Smooth muscle cell of the pulmonary artery (primary cell): ENCODE results near the gene JADE3. TPM values are rescaled to one million over a fixed set of nuclear protein-coding genes. Genes with fewer than 3 reads are reported as not detected.

Experiments used
- total RNA-seq: library from RNA; depleted of rRNA; stranded (reverse); fragments of >200 nt; gene quantifications from 2 replicates; pipeline ENCODE4 v1.2.3, GENCODE V29; 2014

The JADE3 gene
- 6.4 and 7.2 TPM in 2 replicates for total RNA-seq

DNA sequence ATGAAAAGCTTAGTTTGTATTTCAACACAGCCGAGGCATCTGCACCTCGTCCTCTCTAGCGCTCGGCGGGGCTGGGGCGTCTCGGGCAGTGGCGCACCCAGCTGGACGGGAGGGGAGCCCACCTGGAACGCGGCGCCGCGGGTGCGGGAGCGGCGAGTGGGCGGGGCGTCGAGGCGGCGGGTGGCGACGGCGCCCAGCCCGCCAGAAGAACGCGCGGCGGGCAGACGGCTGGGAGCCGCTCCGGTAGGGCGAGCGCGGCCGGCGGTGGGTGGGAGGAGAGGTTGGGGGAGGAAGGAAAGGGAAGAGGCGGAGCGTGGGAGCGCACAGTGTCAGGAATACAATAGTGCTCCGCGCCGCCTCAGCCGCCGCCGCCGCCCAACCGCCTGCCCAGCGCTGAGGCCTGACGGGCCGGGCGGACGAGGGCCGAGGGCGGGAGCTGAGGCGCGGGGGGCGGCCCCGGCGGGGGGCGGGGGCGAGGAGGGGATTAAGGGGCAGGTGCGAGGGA, at the start of gene JADE3:
Gene JADE3, plus strand, starts transcription at position 324 of the 505 bp plus-strand sequence. CDS start 72,474 bp downstream, outside the sequence.

DNA sequence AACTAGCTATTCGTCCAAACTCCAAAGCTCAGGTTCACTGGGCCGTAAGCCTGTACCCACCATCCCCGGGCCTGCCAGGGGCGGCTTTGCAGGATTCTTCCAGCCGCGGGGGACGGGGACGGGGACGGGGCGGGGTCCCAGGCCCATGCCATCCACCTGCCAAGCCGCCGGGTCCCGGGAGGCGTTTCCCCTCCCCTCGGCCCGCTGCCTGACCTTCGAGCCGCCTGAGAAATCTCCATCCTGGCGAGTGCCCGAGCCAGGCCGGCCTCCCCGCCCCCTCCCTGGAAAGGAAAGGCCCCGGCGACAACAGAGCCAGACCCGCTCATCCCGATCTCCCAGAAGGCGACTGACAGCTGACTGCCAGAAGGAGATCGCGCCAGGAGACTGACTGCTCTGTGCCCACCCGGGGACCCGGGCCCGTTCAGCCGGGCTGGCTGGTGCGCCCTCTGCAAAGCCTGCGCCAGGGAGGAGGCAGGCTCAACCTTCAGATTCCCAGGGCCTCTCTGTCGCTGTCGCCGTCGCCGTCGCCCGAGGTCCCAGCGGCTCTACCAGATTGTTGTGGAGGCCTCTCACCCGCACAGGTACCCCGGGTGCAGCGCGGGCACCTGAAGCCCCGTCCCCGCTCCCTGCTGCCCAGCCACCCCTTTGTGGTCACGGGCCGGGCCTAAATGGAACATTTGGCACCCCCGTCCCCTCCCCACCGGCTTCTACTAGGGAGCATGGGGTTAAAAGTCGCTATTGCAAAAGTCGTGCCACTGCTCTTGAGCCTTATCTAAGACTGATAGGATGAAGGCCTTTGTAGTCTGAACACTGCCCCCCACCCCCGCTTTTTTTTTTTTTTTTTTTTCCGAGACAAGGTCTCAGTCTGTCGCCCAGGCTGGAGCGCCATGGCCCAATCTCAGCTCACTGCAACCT, 166.2 kb downstream of the JADE3 start, which contains the start of gene RGN:
Gene RGN, plus strand, starts transcription at position 315 of the 915 bp plus-strand sequence. CDS start 2,702 bp downstream, outside the sequence.

Other genes with a start within 250 kb of the JADE3 start
- gene SLC9A7, start 153.3 kb upstream of the JADE3 start, total RNA-seq: 55.5 and 119 TPM in 2 replicates
- 14.2 and 17.3 TPM in 2 replicates for gene RP2, start 75.4 kb upstream of the JADE3 start, total RNA-seq
- gene RGN, start 166.0 kb downstream of the JADE3 start, total RNA-seq: 4.5 and 4.7 TPM in 2 replicates
- 46.9 and 48.3 TPM in 2 replicates for gene NDUFB11, start 232.3 kb downstream of the JADE3 start, total RNA-seq
- gene RBM10, start 232.8 kb downstream of the JADE3 start, total RNA-seq: 44.9 and 47.8 TPM in 2 replicates